Left cardiac atrium (tissue), 4 donors: Measurements from ENCODE around the gene VMP1. TPM values are rescaled to one million over a fixed set of nuclear protein-coding genes. Genes with fewer than 3 reads are reported as not detected.

Source experiments
- ATAC-seq, 2 donors: fragments of 200-7000 bp; cut with Tn5 transposase; one replicate each; pipeline ENCODE4 v1.9.1; 2020; ENCODE audit warnings: mild to moderate bottlenecking in 2 of 2, moderate library complexity in 2 of 2
- DNase-seq: peaks from one replicate; pipeline ENCODE4 v3.0.0-alpha.2; 2020
- intact Hi-C, 2 donors: fragments of 100-400 bp; cut with DNase I; formaldehyde crosslinking; loops; one replicate each; pipeline versions ENCODE4 v1.14.1 to v1.15.1; 2022 to 2023
- total RNA-seq, 2 donors: library from RNA; stranded (reverse); fragmentation: NEBNext Ultra II Directional; extraction: Animal tissue kit (Norgen Biotek cat#: 25700); gene quantifications; one replicate each; pipeline ENCODE4 v1.2.1, GENCODE V29; 2021
- donor health status: DM: no; HTN: yes; CAD: no.
- donor health status: DM: no; HTN: yes; CAD: no; lungs with severe emphysema.
- donor health status: DM: yes; HTN: yes; CAD: no.
- donor health status: Dilated cardiomyopathy.

Gene VMP1
- total RNA-seq, 2 donors from 2014 or later, result 82.1 to 123 TPM

DNA sequence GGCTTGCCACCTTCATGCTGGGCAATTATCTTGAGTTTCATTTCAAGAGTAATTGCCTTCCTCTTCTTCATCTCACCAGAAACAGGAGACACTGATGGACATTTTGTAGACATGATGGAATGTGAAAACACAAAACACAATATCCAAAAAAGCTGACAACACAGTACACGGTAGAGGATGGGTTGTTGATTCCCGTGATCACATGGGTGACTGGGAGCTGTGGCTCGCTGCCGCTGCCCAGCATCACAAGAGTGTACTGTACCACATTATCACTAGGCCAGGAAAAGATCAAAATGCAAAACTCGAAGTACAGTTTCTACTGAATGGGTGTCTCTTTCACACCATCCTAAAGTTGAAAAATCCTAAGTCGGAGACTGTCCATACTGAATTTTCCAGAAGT is 7.7 kb upstream of the VMP1 start:
- no peak for ATAC-seq
- no peak for DNase-seq
- intact Hi-C loops, result no loop called here

DNA sequence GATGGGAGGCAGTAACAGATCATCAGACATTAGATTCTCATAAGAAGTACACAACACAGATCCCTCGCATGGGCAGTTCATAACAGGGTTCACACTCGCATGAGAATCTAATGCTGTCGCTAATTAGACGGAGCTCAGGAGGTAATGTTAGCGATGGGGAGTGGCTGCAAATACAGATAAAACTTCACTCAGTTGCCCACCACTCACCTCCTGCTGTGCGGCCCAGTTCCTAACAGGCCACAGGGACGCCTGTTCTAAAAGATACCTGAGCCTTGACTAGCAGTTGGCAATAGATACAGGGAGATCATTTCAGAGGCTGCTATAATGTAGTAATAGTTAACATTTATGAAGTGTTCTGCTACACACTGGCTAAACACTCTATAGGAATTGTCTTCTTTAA is 5.2 kb upstream of the VMP1 start:
- intact Hi-C loops, result no loop called here
- DNase-seq (no peak), ATAC-seq (no peak)

DNA sequence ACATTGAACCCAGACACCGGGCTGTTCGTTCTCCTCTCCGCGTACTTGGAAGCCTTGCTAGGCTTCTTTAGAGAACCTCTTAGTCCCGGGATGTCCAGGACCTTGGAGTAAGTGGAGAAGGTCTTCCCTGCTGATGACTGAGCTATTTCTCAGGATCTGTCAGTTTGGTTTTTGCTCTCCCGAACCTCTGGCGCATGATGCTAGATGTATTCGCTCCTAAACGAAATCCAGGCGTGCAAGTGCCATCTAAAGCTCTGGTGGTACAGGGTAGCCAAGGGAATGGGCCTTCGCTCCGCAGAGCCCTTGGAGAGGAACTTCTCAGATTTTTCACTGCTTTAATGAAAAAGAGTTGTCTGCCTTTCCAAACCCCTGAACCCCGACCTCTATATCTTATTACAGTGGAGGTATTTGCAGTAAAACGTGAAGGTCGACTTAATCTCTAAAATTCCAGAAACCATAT is 547 bp downstream of the VMP1 start:
- intact Hi-C loops, result no loop called here
- ATAC-seq, result peak in 1 of 2 donors; percentile 2
- no peak for DNase-seq

DNA sequence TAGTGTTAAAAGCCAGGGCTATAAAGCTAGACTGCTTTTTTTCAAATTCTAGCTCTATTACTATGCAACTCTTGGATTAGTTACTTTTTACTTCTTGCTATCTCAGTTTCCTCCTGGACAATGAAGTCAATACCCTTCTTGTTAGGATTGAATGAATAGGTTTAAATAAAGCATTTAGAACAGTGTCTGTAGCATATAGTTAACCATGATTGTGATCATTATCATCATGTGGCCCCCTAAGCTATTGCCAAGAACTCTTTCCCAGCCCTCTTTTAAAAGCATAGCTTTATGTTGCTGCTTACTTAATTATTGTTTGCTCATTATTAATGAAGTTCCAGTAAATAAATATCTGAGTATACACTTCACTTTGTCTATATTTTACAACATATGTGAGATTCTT is 4.5 kb downstream of the VMP1 start:
- DNase-seq, result no peak
- intact Hi-C loops, result no loop called here
- ATAC-seq, result no peak

DNA sequence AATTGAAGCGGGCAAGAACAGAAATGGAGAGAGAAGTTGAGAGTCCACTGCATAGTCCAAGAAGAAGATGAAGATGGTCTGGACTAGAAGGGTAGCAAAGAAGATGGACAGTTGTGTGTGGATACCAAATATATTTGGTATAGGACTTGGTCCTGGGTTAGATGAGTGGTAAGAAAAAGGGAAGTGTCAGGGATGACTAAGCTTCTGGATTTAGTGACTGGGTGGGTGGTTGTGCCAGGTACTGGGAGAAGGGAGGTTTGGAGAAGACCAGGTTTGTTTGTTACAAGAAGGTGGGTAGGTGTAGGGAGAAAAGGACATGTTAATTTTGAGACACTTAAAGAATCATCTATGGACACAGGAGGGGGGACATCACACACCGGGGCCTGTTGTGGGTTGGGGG is 5.4 kb downstream of the VMP1 start:
- peak in 1 of 2 donors; percentile 12 for ATAC-seq
- intact Hi-C loops, result no loop called here
- no peak for DNase-seq

DNA sequence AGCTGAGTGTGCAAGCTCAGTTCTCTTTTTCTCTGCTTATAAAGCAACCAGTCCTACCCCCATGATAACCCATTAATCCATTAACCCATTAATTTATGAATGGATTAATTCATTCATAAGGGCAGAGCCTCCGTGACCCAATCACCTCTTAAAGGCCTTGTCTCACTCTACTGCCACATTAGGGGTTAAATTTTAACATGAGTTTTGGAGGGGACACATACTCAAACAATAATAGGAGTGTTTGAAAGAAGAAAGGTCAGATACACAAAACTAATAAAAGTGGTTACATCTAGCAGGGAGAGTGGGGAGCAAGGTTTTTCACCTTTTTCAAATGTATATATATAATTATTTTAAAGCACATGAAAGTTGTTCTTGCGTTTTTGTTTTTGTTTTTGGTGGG is 6.8 kb downstream of the VMP1 start:
- DNase-seq, result no peak
- no peak for ATAC-seq
- intact Hi-C loops, result no loop called here

DNA sequence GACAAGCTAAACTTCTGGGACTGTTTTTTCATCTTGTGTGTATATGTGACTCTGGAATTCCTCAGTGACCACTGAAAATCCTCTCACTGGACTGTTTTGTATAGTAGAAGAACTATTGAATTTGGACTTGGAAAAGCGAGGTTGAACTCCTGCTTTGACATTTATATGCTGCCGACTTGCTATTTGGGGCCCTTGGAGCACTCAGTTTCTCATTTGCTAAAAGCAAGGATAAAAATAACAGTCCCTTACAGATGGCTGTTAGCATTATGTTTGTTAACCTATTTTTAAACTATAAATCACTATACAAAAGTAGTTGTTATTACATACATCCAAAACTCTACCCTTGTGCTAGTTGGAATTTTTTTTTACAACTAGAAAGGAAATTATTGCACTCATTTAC is 9.0 kb downstream of the VMP1 start:
- intact Hi-C loops, result no loop called here
- ATAC-seq, result no peak

DNA sequence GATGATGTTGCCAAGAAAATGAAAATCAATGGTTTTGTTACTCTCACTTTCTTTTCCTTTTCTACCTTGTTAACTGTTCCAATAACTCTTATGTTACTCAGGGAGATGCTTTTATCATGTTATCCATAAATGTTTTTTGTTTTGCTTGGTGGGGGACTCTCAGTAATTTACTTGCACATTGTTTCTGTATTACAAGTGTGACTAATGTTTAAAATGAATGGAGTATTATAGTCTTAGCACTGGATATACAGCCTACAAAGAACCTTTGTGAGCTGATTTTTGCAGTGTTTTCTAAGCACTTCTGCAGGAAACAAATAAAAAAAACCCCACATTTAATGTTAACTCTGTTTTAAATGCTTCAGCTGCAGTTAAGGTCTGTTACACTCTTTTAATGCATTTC is 12.1 kb downstream of the VMP1 start:
- ATAC-seq (no peak), DNase-seq (no peak)
- intact Hi-C loops, result no loop called here

More for the DNA sequence above, 9.0 kb downstream of the VMP1 start:
- no peak for DNase-seq

DNA sequence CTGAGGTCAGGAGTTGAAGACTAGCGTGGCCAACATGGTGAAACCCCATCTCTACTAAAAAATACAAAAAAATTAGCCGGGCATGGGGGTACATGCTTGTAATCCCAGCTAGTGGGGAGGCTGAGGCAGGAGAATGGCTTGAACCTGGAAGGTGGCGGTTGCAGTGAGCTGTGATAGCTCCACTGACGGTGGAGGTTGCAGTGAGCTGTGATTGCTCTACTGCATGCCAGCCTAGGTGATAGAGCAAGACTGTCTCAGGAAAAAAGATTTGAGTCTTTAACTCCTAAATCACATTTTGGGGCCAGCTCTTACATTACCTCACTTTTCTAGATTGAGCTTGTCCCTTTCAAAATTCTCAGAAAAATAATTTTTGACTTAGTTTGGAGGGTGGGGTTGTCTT is 15.2 kb downstream of the VMP1 start:
- intact Hi-C loops, result no loop called here
- ATAC-seq (no peak), DNase-seq (no peak)

DNA sequence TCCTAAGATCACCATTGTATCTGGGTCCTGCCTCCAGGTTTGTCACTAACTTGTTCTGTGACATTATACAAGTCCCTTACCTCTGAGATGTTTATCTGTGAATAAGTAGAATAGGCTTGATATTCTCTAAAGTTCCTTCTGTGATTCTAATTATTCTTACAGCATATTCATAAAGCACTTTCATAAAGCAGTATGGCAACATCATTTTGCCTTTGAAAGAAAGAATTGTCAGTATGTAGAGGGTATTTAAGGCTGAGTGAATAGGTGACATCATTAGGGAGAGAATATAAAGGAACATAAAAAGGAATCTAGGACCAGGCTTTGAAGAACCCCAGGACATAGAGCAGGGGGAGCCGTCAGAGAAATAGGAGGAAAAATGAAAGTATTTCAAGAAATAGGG is 15.6 kb downstream of the VMP1 start:
- intact Hi-C loops, result no loop called here
- DNase-seq, result no peak
- ATAC-seq, result no peak

DNA sequence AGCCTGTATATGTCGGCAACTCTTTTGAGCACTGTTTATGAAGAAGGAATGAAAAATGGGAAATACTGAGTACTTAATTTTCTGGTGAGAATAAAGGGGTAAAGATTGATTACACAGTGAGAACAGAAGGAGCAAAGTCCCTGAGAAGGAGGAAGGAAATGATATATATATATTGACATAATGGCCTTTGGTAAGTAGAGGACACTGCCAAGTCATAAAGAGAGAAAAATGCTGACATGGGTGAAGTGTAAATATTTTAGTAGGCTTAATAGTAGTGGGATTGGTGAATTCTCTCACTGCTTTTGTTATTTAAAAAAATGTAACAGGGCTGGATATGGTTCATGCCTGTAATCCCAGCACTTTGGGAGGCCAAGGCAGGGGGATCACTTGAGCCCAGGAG is 16.2 kb downstream of the VMP1 start:
- DNase-seq, result no peak
- no peak for ATAC-seq
- intact Hi-C loops, result no loop called here

DNA sequence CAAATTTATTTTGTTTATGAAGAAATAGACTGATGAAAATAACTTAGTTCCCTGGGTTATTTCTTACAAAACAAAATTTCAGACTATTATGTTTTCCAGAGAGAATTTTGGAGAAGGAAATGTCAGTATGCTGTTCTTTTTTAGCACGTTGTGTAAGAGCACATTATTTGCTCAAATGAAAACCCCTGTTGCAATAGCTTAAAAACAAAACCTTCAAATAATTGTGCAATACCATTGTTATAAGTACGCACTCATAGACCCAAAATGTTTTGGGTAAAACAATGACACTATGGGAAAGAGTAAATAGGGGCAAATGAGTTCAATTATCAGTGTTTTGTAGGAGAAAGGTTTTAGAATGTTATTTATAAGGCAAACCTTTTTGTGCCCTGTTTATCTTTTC is 18.2 kb downstream of the VMP1 start:
- intact Hi-C loops, result no loop called here
- ATAC-seq (peak; percentile 41 to 59), DNase-seq (no peak)

DNA sequence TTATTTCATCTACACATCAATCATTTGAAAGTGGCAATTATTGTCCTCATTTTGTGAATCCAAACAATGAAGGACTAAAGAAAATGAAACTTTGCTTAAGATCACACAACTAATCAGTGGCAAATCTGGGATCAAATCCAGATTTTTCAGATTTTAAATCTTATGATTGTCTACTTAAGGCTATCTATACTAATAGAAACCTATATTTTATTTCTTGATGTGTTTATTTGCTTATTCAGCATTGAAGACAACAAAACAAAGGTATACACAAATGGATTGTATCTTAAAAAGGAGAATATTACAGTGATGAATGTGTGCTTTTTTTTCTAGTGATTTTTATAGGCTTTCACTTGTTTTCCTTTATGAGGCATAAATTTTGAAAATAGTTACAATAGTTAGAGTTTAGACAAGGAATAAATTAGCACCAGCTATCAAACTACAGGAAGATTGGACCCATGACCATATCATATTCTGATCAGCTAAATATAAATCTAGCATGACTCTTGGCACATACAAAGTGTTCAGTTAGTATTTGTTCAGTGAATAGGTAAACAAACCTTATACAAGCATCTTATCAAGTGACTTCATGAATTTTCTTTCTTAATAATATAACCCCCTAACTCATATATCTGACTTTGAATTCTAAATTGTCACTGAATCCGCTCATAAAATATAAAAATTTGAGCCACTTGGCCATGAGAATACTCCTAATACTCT is 20.5 kb downstream of the VMP1 start:
- no peak for ATAC-seq
- no peak for DNase-seq
- intact Hi-C loops, result no loop called here

DNA sequence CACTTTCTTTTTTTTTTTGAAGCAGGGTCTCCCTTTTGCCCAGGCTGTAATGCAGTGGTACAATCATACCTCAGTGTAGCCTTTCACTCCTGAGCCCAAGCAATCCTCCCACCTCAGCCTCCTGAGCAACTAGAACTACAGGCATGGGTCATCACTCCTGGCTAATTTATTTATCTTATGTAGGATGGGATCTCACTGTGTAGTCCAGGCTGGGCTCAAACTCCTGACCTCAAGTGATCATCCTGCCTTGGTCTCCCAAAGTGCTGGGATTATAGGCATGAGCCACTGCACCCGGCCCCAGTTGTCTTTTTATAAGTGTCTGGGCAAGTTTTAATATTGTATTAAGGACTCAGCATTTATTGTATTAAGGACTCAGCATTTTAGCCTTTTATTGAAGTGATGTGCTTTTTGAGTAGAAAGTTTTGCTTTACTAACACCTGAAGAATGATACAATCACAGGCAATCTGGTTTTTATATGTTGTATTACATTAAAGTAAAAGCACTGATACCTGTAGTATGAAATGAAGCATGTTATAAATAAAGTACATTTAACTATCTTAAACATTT is 22.9 kb downstream of the VMP1 start:
- DNase-seq (no peak), ATAC-seq (no peak)
- intact Hi-C loops, result no loop called here

DNA sequence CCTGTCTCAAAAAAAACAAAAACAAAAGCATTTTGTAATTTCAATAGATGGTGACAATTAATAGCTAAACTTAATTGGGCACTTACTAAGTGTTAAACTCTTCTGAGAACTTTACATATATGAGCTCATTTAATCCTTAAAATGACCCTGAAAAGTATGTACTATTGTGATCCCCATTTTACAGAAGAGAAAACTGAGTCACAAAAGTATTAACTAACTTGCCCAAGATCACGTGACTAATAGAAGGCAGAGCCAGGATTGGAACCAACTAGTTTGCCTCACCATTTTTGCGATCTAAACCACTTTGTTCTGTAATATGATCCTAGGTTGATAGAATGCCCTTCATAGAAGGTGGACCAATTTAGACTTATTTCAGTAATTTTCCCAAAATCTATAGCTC is 26.2 kb downstream of the VMP1 start:
- DNase-seq (no peak), ATAC-seq (no peak)
- intact Hi-C loops, result no loop called here

DNA sequence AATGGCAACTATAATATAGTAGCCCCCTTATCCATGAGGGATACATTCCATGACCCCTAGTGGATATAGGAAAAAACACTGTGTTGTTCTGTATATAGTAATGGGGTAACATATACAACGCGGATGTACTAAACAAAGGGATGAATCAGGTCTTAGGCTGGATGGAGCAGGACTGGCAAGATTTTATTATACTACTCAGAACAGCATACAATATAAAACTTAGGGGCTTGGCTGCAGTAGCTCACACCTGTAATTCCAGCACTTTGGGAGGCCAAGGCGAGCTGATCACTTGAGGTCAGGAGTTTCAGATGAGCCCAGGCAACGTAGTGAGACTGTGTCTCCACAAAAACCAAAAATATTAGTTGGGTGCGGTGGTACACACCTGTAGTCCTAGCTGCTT is 26.8 kb downstream of the VMP1 start:
- ATAC-seq, result no peak
- DNase-seq, result no peak
- intact Hi-C loops, result no loop called here

DNA sequence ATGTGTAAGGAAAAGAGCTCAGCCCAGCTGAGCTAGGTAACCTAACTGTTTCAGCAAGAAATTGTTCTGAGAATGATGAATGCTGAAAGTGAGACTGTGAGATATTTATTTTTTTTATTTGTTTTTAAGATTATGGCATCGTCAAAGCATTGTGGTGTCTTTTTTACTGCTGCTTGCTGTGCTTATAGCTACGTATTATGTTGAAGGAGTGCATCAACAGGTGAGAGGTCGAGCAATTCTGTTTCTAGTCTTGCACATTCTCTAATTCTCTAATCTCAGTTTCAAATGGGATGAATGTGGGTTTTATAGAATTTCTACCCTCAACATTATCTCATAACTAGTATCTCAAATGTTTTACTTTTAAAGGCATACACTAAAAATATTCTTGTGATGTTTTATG is 29.9 kb downstream of the VMP1 start:
- ATAC-seq, result no peak
- no peak for DNase-seq
- intact Hi-C loops, result no loop called here

DNA sequence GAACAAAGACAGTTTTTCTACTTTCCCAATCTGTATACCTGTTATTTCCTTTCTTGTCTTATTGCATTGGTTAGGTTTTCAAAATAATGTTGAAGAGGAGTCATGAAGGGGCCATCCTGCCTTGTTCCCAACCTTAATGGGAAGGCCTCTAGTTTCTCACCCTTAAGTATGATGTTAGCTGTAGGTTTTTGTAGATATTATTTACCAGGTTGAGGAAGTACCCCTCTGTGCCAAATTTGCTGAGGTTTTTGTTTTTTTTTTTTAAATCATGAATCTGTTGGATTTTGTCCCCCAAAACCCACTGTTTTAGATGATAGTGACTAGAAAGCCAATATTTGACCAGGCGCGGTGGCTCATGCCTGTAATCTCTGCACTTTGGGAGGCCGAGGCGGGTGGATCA is 36.4 kb downstream of the VMP1 start:
- intact Hi-C loops, result no loop called here
- no peak for ATAC-seq
- DNase-seq, result no peak

DNA sequence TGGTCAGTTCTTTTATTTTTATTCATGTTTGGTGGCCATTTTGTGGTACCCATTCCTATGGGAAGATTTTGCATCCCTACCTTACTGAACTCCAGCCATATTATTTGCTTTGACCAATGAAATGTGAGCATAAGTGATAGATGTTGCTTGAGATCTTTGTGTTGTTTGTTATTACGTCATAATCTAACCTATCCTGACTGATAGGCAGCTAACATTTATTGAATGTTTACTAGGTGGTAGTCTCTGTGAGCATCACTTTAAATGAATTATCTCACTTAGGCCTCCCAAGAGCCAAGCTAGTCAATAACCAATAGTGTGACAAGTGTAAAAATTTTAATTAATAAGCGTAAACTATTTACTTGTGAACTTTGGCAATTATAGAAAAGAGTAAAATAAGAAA is 37.6 kb downstream of the VMP1 start:
- DNase-seq (no peak), ATAC-seq (no peak)
- intact Hi-C loops, result no loop called here

DNA sequence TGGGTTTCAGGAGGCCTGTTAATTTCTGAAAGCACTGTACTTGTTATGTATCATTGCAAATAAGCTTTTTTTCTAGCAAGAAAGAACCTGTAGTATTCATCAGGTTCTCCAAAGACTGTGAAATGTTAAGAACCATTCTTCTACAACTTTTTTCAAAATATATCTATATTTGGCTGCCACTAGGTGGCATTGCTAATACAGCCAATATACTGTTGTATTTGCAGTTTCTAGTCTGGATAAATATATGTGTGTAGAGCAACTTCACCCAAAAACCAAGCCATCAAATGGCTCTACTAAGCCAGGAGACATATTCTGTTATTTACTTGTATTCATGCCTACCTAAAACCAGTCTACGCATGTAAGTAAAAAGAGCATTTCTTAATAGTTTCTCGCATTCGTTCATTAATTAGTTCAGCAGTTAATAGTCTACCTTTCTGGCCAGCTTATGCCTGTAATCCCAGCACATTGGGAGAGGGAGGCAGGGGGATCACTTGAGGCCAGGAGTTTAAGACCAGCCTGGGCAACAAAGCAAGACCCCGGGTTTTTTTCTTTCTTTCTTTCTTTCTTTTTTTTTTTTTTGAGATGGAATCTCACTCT is 39.5 kb downstream of the VMP1 start:
- peak; percentile 19 to 42 for ATAC-seq
- intact Hi-C loops, result no loop called here
- DNase-seq, result no peak

DNA sequence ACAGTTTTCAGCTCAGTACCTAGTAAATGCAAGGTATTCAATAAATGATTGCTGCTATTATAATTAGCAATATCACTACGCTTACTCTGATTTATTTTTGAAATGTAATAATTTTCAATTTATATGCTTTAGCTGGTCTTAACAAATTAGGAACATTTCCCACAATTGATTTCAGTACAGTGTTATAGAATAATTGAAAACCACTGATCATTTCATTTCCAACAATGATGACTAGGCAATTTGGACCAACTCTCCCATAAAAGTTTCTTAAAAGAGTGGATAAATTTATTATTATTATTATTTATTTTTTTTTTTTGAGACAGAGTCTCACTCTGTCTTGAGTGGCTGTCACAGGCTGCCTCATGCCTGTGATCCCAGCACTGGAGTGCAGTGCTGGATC is 41.1 kb downstream of the VMP1 start:
- ATAC-seq, result no peak
- DNase-seq, result no peak
- intact Hi-C loops, result no loop called here
